Fibroblast of skin of scalp (primary cell): ENCODE data around the gene HEPHL1.
"Not testable (repeated sequence)": the region's sequence is repeated elsewhere in the genome, so short reads cannot be mapped to it uniquely, and the experiment has no call there.

ENCODE experiments used
- DNase-seq: peaks from one replicate; pipeline ENCODE4 v3.0.0-alpha.2; 2013

HEPHL1 gene

DNA sequence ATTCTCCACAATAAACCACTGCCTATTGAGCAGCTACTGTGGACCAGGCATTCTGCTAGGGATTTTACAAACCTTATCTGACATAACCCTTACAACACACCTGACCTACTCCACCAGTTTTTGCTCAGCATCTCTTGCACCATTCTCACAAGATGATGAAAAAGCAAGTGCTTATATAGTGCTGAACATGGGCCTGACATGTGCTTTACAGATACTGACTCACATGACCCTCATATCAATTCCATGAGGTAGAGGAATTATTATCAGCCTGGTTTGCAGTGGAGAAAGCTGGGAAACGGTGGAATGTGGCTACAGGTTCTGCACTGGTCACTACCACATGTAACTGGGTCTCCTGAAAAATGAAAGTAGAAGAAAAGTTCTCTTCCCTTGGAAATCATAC, 69.9 kb downstream of the HEPHL1 start:
- no peak for DNase-seq

GRCh38 chr11:94100253-94100652, 79.1 kb downstream of the HEPHL1 start:
- DNase-seq = no peak

DNA sequence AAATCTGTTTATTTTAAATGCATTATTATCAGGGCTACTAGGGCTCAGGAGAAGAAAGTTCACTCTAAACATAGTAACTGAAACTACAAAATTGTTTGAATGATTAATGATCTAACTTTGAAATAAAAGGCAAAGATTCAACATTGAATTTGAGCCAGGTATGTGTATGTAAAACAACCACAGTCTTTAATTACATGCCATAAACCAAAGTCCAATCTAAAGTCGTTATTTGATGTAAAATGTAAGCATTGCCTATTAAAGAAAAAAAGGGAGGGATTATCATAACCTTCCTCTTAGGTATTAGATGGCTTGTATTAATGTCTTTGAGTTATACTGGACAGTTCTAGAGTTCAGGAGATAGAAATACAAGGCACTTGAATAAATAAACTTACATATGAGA, 82.3 kb downstream of the HEPHL1 start:
- no peak for DNase-seq

DNA sequence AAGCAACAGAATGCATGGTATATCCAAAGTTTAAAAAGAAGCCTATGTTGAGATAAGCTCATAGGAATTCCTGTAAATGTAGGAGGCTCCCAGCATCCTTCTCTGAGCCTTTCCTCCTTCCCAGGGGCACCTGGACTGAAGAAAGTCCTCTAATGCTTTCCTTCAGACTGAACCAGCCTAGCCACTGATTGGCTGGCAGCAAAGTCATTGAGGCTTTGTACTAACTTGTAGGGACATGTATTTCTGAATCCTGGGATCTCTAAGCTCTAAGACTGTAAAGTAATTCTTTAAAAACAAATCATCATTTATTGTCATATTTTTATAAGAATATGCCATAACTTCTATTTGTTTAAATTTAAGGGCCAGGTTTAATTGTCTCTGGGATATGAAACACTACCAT, 83.6 kb downstream of the HEPHL1 start:
- DNase-seq = no peak

DNA sequence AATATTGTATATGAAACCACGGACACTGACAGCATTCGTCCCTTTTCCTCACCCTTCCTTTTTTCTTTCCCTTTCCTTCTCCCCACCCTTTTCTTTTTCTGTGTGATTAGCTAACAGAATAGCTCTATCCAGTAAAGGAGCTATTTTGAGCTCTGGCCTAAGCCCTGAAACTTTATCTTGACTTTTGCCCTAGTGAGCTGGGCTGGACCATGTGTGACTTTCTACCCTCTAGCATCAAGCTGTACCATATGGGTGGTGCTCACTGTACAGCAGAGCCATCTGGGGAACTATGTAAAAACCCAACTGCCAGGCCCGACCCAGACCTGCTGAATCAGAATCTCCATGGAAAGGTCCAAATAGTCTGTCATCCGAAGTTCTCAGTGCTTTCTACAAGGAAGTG, 85.6 kb downstream of the HEPHL1 start:
- DNase-seq = no peak

- DNase-seq = no peak
These were observed 86.2 kb downstream of the HEPHL1 start for GRCh38 chr11:94107363-94107762.

GRCh38 chr11:94111241-94111640, 90.1 kb downstream of the HEPHL1 start:
- no peak for DNase-seq

DNA sequence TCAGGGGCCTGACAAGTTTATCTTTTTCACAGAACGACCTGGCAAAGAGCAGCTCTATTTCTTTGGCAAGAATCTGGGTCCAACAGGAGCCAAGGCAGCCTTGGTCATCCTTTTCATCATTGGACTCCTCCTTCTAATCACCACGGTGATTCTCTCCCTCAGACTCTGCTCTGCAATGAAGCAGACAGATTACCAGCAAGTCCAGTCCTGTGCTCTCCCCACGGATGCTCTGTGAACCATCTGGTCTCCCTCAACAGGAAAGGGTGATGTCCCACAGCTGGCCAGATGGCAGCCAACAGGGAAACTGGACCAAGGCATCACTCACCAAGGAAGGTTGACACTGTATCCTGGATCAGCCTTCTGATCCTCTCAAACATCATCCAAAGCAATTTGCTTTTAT, 90.5 kb downstream of the HEPHL1 start:
- DNase-seq = no peak

GRCh38 chr11:94112206-94112953, 91.2 kb downstream of the HEPHL1 start:
- no peak for DNase-seq

DNA sequence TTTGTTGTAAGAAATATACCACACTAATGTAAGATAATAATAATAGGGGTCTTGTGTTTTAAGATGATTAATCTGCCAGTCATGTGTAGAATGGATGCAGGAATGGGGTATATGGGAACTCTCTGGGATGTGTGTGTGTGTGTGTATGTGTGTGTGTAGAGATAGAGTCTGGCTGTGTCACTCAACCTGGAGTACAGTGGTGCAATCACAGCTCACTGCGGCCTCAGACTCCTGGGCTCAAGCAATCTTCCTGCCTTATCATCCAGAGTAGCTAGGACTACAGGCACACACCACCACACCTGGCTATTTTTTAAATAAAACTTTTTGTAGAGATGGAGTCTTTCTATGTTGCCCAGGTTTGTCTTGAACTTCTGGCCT, 96.0 kb downstream of the HEPHL1 start:
- DNase-seq = no peak

DNA sequence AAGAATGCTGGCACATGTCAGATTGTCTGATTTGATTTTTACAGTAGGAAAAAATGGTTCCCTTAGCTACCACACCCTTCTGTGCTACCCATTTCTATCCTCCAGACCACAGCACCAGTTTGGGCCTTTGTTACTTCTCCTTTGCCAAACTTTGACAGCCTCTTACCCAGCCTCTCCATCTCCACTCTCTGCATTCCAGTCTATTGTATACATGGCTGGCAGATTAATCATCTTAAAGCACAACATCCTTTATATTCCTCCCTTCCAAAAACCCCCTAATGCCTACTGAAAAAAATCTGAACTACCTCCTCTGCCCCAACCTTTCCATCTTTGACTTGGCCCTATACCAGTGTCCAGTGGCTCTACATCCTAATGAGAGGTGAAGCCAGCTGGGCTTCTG, 96.7 kb downstream of the HEPHL1 start:
- DNase-seq = peak; percentile 55

DNA sequence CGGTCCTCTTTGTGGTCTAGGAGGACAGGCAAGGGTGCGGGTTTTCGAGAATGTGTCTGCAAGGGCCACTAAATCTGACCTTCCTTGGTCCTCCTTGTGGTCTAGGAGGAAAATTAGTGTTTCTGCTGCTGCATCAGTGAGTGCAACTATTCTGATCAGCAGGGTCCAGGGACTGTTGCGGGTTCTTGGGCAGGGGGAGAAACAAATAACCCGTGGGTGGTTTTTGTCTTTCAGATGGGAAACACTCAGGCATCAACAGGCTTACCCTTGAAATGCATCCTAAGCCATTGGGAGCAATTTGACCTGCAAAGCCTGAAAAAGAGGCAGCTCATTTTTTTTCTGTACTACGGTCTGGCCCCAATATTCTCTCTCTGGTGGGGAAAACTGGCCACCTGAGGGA, 98.5 kb downstream of the HEPHL1 start:
- DNase-seq = not testable (repeated sequence)

- not testable (repeated sequence) for DNase-seq
These were observed 99.4 kb downstream of the HEPHL1 start for GRCh38 chr11:94120516-94120915.

GRCh38 chr11:94120946-94121345, 99.8 kb downstream of the HEPHL1 start:
- DNase-seq = no peak

- peak; percentile 51 for DNase-seq
These were observed 104.4 kb downstream of the HEPHL1 start for GRCh38 chr11:94125407-94126115.

- DNase-seq = no peak
These were observed 106.5 kb downstream of the HEPHL1 start for GRCh38 chr11:94127638-94128037.

GRCh38 chr11:94128291-94128745, 107.2 kb downstream of the HEPHL1 start:
- DNase-seq = no peak

GRCh38 chr11:94128746-94129511, 107.8 kb downstream of the HEPHL1 start, which contains the start of gene PANX1:
TSS of gene PANX1 (plus strand) at chr11:94128841. CDS start at chr11:94129313, 472 bp downstream.
- DNase-seq = peak; percentile 87

GRCh38 chr11:94129512-94130297, 108.6 kb downstream of the HEPHL1 start:
- DNase-seq = peak; percentile 31

DNA sequence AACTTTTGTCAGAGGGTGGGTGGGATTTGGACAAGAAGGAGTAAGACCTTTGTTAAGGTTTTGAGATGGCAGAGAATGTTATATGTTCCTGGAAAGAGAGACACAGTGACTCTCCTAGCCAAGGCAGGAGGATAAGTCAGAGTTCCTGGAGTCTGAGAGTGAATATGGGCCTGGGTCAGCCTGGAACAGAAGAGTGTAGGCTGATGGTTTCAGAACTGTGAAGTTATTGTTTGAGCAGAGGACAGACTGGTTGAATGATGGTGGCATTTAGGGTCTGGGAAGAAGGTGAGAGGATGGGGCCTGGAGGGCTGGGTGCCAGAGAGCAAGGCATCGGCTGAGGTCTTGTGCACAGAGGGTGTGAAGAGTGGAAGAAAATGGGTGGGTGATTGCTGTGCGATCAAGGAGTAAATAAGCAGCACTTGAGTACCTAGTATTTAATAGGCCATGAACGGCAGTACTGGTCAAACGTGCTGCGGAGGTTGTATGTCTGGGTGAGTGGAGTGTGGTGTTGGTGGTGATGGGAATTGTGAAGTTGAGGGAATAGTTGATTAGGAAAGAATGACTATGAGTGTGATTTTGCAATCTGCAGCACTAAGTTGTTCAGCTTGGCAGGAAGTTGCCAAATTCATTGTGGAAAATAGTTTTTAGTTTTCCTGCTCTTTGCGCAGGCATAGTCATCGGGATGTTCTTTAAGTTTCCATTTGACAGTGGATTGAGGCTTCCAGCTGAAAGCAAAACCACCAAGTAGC, 109.3 kb downstream of the HEPHL1 start:
- peak; percentile 82 for DNase-seq

GRCh38 chr11:94131047-94131717, 110.0 kb downstream of the HEPHL1 start:
- DNase-seq = no peak
